ENCODE data around the gene BMPR2.
"Not testable (repeated sequence)": the region's sequence is repeated elsewhere in the genome, so short reads cannot be mapped to it uniquely, and the experiment has no call there.

Gene BMPR2

DNA sequence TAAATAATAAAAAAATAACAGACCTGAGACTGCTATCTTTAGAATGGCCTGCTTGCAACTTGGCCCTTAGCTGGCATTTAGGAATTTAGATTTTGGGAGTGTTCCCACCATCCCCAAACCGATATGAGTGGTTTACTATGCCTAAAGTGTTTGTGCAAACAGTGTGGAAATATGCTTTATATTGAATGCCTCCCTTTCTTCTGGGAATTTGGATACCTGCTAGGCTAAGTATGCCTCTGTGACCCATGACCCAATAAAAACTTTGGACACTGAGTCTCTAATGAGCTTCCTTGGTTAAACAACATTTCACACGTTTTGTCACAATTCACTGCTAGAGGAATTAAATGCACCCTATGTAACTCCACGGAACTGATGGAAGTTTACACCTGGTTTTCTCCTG lies 73.2 kb downstream of the BMPR2 start:
- DNase-seq (ENCODE audit: low read depth in 3 of 3) = no peak

DNA sequence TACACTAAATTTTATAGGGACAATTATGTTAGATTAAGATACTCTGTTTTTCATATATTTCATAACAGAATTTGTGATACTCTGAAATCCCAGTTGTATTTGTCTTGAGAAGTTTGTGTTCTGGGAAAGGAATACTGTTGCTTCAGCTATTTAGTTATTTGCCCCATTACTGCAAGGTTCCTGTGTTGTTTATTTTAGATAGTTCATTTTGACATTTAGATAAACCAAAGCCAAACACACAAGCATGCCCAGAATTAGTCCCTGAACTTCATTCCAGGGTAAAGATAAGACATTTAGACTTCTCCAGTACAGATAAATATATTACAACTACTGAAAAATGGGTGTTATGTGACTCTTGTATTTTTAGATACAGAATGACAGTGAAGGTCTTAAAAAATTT lies 74.7 kb downstream of the BMPR2 start:
- DNase-seq (ENCODE audit: low read depth in 3 of 3) = no peak

DNA sequence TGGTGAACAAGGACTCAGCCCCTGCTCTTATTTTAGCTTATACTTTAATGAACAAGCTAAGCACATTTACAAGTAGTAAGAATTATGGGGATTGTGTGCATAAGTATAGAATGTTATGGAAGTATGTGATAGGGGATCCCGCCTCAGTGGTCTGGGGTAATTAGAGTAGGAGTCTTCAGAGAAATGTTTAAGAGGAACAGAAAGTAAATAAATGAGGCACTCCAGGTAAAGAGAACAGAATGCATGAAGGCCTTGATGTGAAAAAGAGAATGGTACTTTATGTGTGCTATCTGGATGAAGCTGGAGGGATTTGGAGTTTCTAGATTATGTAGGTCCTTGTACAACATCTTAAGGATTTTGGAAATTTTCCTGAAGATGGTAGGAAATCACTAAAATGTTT lies 76.6 kb downstream of the BMPR2 start:
- no peak for DNase-seq (ENCODE audit: low read depth in 3 of 3)

DNA sequence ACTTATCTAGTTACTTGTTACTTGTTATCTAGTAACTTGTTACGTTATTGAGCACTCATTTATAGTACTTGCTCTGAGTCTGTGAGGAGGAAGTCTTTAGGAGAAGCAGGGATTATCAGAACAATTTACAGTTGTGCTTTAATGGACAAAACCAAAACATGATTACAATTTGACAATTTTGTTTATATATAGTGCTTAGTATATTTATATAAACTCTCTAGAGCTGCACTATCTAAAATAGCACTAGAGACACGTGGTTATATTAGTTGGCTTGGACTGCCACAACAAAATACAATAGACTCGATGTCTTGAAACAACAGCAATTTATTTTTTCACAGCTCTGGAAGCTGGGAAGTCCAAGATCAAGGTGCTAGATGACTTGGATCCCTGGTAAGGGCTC lies 78.4 kb downstream of the BMPR2 start:
- no peak for DNase-seq (ENCODE audit: low read depth in 3 of 3)

DNA sequence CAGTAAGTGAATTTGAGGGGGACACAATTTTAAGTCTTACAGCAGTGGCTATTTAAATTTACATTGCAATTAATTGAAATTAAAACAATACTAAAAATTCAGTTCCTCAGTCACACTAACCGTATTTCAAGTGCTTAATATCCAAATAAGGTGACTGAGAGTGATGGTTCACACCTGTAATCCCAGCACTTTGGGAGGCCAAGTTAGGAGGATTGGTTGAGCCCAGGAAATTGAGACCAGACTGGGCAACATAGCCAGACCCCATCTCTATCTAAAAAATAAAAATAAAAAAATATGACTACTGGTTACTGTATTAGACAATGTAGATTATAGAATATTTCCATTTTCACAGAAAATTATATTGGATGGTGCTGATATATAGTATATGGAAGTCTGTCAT lies 79.0 kb downstream of the BMPR2 start:
- DNase-seq (ENCODE audit: low read depth in 3 of 3) = no peak

DNA sequence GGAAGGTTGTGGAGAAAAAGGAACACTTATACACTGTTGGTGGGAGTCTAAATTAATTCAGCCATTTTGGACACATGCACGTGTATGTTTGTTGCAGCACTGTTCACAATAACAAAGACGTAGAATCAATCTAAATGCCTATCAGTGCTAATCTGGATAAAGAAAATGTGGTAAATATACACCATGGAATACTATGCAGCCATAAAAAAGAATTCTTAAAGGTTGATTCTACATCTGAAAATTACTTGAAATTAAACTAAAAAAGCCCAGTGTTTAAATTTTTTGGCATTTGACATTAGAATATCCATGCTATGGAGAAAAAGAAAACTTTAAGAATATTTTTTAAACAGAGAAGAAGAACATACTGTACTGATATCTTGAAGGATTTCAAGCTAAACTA lies 84.0 kb downstream of the BMPR2 start:
- no peak for DNase-seq (ENCODE audit: low read depth in 3 of 3)

DNA sequence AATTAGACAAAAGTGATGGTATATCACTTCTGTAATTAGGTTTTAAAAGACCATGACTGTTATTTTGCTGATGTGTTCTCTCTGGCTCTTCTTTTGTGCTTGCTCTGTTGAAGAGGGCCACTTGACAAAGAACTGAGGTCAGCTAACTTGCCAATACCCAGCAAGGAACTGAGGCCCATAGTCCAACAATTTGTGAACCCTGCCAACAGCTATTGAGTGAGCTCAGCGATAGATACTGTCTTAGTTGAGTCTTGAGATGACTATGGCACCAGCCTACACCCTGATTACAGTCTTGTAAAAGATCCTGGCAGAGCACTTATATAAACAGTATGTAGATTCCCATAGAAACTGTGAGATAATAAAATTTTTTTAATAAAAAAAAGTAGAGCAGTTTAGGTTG lies 103.0 kb downstream of the BMPR2 start:
- DNase-seq (ENCODE audit: low read depth in 3 of 3) = no peak

DNA sequence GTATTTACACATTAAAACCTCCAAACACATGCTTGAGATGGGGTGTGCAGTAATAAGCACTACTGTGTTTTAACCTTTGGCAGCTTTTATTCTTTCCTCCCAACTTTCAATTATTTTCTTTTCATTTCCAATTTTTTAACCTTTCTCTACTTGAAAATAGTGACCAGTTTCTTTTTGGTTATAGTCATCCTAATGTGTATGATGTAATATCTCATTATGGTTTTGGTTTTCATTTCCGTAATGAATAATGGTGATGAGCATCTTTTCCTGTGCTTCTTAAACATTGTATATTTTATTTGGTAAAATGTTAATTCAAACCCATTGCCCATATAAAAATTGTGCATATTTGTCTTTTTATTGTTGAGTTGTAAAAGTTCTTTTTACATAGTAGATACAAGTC lies 103.5 kb downstream of the BMPR2 start:
- DNase-seq (ENCODE audit: low read depth in 3 of 3) = no peak

DNA sequence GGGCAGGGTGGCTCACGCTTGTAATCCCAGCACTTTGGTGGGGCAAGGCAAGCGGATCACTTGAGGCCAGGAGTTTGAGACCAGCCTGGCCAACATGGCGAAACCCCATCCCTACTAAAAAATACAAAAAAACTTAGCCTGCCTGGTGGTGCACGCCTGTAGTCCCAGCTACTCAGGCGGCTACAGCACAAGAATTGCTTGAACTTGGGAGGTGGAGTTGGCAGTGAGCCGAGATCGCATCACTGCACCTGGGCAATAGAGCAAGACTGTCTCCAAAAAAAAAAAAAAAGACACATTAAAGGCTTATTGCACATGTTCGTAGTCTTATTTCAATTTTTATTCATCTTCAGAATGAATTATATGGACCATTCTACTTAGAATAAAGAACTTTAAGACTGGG lies 110.2 kb downstream of the BMPR2 start:
- DNase-seq (ENCODE audit: low read depth in 3 of 3) = no peak

DNA sequence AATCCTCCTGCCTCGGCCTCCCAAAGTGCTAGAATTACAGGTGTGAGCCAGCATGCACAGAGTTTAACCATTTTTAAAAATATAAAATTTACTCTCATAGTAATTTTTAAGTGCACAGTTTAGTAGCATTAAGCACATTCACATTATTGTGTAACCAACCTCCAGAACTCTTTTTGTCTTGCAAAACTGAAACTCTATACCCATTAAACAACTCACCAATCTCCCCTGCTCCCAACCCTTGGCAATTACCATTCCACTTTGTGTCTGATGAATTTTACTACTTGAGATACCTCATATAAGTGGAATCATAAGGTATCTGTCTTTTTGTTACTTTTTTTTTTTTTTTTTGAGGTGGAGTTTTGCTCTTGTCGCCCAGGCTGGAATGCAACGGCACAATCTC lies 112.5 kb downstream of the BMPR2 start:
- no peak for DNase-seq (ENCODE audit: low read depth in 3 of 3)

DNA sequence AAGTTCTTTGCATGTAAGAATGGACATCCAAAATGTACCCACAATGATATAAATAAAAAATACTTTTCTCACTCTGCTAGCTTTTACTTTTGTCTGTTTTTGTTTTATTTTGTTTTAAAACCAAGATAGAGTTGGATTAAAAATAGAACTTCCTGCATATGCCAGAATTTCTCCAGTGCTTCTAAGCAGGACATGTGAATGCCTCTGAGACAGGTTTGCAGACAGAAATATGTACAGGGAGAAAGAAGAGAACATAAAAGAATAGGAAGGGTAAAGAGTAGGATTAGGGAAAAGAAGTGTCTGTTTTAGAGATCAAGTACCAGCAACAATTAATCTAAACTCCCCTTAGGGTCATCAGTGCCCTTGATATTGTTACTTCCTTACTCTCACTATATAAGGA lies 114.4 kb downstream of the BMPR2 start:
- no peak for DNase-seq (ENCODE audit: low read depth in 3 of 3)

DNA sequence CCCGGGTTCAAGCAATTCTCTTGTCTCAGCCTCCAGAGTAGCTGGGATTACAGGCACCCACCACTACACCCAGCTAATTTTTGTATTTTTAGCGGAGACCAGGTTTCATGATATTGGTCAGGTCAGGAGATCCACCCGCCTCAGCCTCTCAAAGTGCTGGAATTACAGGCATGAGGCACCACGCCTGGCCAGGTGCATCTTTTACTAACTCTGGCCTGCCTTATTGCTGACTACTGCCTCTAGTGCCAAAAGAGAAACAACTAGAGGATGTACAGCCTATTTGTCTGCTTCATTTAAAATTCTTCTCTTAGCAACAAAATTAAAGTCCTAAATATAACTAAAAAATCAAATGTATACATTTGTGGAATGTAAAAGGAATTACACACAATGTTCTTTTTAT lies 115.4 kb downstream of the BMPR2 start:
- DNase-seq (ENCODE audit: low read depth in 3 of 3) = no peak

DNA sequence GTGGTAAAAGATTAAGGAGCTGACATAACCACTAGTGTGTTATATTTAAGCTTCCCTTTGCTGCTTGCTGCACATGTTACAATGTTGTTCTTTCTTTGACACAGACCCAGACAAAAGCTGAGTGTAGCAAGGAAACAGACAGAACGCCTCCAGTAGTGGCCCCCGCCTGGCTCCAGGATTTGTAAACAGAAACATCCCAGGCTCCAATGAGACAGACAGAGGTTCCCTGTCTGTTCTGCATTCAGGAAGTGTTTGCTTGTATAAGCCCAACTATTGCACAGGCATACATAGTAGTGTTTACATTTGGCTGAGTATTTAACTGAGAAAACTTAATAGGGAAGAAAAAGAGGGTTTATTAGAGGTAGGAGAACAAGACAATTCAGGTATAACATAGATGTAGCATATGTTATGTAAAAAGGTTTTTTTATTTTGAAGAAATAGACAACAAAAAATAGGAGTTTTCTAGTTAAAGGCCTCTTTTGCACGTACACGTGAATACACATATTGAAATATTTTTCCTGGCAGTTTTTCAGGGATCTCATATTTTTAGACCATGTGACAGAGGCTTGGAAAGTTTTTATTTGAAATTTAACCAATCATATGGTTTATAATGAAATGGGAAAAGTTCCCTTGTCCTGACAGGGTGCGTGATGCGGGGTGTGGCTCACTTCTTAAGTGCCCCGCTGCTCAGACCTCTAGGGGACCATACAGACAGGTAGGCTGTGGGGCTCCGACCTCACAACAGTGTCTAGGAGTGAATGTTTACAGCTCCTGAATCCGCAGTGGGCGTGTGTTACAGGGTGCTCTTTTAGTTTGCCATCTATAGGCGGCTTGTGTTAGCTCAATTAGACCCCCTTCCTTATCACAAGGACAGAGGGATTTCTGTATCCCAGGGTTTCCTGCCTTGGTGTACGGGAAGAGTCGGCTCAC lies 118.4 kb downstream of the BMPR2 start:
- DNase-seq (ENCODE audit: low read depth in 3 of 3) = no peak

DNA sequence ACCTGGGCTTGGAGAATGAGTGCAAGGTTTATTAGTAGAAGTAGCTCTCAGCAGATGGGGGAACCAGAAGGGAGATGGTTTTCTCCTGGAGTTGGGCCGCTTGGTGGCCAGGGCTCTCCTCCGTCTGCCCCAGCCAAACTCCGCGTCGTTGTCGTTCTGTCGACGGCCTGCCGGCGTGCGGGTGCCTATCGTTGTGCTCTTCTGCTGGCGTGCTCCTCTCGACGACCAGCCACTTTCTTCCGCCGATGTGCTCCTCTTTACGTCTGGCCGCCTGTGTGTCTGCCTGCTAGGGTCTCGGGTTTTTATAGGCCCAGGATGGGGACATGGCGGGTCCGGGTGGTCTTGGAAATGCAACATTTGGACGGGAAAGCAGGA lies 119.1 kb downstream of the BMPR2 start:
- no peak for DNase-seq (ENCODE audit: low read depth in 3 of 3)

DNA sequence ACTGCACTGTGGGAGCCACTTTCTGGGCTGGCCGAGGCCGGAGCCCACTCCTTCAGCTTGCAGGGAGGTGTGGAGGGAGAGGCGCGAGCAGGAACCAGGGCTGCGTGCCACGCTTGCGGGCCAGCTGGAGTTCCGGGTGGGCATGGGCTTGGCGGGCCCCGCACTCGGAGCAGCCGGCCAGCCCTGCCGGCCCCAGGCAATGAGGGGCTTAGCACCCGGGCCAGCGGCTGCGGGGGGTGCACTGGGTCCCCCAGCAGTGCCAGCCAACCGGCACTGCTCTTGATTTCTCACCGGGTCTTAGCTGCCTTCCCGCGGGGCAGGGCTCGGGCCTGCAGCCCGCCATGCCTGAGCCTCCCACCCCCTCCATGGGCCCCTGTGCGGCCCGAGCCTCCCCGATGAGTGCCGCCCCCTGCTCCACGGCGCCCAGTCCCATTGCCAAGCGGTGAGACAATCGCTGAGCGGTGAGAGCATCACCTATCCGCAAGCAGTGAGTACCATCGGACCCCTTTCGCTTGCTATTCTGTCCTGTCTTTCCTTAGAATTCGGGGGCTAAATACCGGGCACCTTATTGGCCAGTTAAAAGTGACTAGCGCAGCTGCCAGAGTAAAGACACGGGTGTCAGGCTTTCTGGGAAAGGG lies 120.8 kb downstream of the BMPR2 start:
- not testable (repeated sequence) for DNase-seq (ENCODE audit: low read depth in 3 of 3)

DNA sequence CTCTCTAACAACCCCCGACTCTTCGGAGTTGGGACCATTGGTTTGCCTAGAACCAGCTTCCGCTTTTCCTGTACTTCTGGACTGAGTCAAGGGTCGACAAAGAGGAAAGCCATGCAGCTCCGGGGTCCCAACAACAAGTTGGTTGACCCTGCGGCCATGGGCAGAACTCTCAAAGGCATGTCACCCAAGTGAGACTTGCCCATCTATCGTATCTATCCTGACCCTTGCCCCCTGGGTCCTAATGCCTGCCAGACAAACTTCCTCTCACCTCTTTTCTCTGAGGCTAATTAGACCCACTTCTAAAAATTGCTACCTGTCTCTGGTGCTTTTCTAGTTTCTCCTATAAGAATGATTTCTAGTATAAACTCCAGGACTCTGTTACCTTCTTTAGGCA lies 121.3 kb downstream of the BMPR2 start:
- DNase-seq (ENCODE audit: low read depth in 3 of 3) = not testable (repeated sequence)

DNA sequence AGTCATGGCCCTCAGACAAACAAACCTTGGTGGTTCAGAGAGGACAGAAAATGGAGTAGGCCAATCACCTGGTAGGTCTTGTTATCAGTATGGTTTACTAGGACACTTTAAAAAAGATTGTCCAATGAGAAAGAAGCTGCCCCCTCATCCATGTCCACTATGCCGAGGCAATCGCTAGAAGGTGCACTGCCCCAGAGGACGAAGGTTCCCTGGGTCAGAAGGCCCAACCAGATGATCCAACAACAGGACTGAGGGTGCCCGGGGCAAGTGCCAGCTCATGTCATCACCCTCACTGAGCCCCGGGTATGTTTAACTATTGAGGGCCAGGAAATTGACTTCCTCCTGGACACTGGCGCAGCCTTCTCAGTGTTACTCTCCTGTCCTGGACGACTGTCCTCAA lies 123.7 kb downstream of the BMPR2 start:
- DNase-seq (ENCODE audit: low read depth in 3 of 3) = not testable (repeated sequence)

DNA sequence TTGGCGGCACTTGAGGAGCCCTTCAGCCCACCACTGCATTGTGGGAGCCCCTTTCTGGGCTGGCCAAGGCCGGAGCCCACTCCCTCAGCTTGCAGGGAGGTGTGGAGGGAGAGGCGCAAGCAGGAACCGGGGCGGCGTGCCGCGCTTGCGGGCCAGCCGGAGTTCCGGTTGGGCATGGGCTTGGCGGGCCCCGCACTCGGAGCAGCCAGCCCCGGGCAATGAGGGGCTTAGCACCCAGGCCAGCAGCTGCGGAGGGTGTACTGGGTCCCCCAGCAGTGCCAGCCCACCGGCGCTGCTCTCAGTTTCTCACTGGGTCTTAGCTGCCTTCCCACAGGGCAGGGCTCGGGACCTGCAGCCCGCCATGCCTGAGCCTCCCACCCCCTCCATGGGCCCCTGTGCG lies 127.1 kb downstream of the BMPR2 start:
- DNase-seq (ENCODE audit: low read depth in 3 of 3) = not testable (repeated sequence)

DNA sequence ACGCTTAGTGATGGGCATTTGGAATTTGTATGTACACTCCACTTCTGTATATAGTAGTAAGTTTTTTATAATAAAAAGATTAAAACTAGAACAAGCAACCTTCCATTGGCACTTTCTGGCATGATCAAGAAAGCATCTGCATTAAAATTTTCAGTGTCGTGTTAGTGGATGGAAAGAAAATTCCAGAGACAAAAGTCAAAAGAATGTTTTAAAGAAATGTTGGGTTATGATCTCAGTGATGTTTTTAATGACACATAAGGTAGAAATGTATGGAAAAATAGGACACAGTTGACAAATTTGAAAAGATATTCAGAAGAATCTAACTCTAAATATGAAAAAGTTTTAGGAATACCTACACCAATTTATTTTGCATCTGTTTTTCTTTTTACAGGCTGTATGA lies 132.6 kb downstream of the BMPR2 start:
- DNase-seq (ENCODE audit: low read depth in 3 of 3) = no peak

DNA sequence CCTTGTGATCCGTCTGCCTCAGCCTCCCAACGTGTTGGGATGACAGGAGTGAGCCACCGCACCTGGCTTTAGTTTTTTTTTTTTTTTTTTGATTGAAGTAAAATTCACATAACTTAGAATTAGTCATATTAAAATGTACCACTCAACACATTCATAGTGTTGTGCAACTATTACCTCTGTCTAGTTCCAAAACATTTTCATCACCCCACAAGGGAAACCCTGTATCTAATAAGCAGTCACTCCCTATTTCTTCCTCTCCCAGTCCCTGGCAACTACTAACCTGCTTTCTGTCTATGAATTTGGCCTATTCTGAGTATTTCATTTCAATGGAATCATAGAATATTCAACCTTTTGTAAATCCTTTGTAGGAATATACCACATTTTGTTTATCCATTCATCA lies 134.8 kb downstream of the BMPR2 start:
- DNase-seq (ENCODE audit: low read depth in 3 of 3) = no peak

DNA sequence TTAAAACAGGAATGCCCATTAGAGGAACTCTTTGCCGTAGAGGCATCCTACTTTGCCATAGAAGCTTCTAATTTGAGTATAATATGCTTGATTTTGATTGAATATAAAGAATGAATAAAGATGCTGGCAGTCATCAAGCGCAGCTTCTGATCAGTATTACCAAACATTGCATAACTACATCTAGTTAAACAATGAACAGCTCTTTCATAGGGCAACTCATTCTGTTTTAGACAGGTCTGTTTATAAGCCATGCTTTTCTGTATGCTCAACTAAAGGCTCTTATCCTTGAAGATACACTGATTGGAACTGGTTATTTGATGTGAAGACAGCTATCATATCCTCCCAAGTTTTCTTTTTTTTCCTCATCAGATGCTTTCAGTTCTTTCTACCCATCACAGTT lies 136.0 kb downstream of the BMPR2 start:
- DNase-seq (ENCODE audit: low read depth in 3 of 3) = no peak

DNA sequence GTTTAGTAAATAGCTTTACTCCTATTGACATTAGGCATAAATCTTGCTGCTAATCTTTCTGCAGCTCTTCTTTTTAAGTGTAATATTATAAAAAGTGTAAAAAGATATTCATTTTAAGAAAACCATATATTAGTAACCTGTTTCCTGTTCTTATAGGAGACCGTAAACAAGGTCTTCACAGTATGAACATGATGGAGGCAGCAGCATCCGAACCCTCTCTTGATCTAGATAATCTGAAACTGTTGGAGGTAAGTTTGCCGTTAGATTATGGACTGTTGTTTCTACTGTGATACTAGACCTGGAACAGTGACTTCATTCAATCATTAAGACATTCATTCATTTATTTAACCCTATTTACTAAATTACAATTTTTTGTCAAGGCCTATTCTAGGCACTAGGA lies 138.6 kb downstream of the BMPR2 start:
- DNase-seq (ENCODE audit: low read depth in 3 of 3) = no peak

DNA sequence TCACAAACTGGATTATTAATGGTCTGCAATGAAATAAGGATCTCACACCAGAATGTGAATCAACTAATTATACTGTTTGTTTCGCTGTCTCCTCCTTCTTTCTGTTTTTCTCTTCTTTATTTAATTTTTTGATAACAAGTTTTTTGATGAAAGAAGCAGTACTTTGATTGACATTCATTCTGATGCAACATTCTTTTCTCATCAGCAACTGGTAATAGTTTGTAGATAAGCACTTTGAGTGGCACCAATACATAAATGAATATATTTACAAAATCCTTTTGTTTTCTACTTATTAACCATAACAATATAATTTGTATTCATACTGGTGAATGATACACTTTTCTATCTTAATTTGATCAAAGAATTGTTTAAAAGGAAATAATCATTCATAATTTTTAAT lies 143.3 kb downstream of the BMPR2 start:
- no peak for DNase-seq (ENCODE audit: low read depth in 3 of 3)

DNA sequence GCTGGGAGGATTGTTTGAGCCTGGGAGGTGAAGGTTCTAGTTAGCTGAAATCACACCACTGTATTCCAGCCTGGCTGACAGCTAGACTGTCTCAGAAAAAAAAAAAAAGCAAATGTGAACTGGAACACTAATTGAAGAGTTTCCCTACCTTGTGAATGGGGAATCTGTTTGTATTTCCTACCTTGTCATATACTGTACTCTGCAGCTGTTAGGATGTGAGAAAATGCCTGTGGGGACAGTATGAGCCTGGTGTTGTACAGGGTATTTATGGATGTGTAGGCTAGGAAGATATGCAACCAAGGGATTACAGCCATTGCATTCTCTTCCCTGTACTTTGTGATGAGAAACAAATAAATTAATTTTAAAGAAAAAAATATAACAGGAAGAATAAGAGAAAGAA lies 145.3 kb downstream of the BMPR2 start:
- no peak for DNase-seq (ENCODE audit: low read depth in 3 of 3)

All from stimulated activated CD4-positive, alpha-beta T cell treated with anti-CD3 and anti-CD28 coated beads, TNF-alpha, amount 100 ng/mL, for 24 hours (primary cell).